Left lung (tissue), 10 donors: Measurements from ENCODE around the gene ZMPSTE24. TPM values are rescaled to one million over a fixed set of nuclear protein-coding genes. Genes with fewer than 3 reads are reported as not detected.
A peak's percentile ranks its signal among the peaks of the same experiment; 100 is the strongest.

ENCODE experiments used
- ATAC-seq: fragments of 200-7000 bp; cut with Tn5 transposase; one replicate; pipeline ENCODE4 v1.9.1; 2020; ENCODE audit warnings: moderate library complexity
- DNase-seq, 4 donors: peaks; one replicate each; pipeline ENCODE4 v3.0.0-alpha.2; 2013 to 2020
- H3K27ac ChIP-seq, 2 donors: fragments of 200-600 bp; sonication (generic) in 1 of 2; one replicate each; pipeline versions ENCODE4 v1.5.0 to v1.8.0; 2020 to 2021
- H3K27me3 ChIP-seq, 2 donors: fragments of 200-600 bp; sonication (generic) in 1 of 2; one replicate each; pipeline versions ENCODE4 v1.5.0 to v1.8.0; 2020 to 2021
- H3K36me3 ChIP-seq, 2 donors: fragments of 200-600 bp; sonication (generic) in 1 of 2; one replicate each; pipeline versions ENCODE4 v1.5.0 to v1.8.0; 2020 to 2021
- H3K4me1 ChIP-seq, 2 donors: fragments of 200-600 bp; one replicate each; pipeline ENCODE4 v1.8.0; 2021
- H3K4me3 ChIP-seq, 2 donors: fragments of 200-600 bp; sonication (generic) in 1 of 2; one replicate each; pipeline versions ENCODE4 v1.5.0 to v1.8.0; 2020 to 2021; ENCODE audit warnings: mild to moderate bottlenecking in 1 of 2
- H3K9me3 ChIP-seq, 2 donors: fragments of 200-600 bp; sonication (generic) in 1 of 2; one replicate each; pipeline versions ENCODE4 v1.5.0 to v1.8.0; 2020 to 2021
- intact Hi-C, 2 donors: fragments of 100-400 bp; cut with DNase I; formaldehyde crosslinking; loops; one replicate each; pipeline versions ENCODE4 v1.11.2 to v1.14.2; 2022
- polyA plus RNA-seq, 6 donors: library from polyadenylated mRNA; unstranded; fragments of 120-200 nt; gene quantifications; one replicate each; pipeline ENCODE4 v1.2.1, GENCODE V29; 2013; ENCODE audit not compliant: insufficient read length in 6 of 6
- total RNA-seq, 2 donors: library from RNA; stranded (reverse); fragmentation: NEBNext Ultra II Directional; extraction: Animal tissue kit (Norgen Biotek cat#: 25700); gene quantifications; one replicate each; pipeline ENCODE4 v1.2.1, GENCODE V29; 2021
- TF ChIP-seq, protein P1 (sequence below), 2 donors: fragments of 200-600 bp; sonication (generic) in 1 of 2; IDR thresholded peaks; one replicate each; pipeline versions ENCODE4 v1.5.0 to v1.8.0; 2021; ENCODE audit warnings: antibody characterized with exemption in 2 of 2
- donor health status: DM: no; HTN: yes; CAD: no.
- donor health status: DM: no; HTN: no; CAD: no.

The ZMPSTE24 gene
- total and polyA plus RNA-seq, 8 donors, result 38.7 to 57.2 (median 46.1) TPM

DNA sequence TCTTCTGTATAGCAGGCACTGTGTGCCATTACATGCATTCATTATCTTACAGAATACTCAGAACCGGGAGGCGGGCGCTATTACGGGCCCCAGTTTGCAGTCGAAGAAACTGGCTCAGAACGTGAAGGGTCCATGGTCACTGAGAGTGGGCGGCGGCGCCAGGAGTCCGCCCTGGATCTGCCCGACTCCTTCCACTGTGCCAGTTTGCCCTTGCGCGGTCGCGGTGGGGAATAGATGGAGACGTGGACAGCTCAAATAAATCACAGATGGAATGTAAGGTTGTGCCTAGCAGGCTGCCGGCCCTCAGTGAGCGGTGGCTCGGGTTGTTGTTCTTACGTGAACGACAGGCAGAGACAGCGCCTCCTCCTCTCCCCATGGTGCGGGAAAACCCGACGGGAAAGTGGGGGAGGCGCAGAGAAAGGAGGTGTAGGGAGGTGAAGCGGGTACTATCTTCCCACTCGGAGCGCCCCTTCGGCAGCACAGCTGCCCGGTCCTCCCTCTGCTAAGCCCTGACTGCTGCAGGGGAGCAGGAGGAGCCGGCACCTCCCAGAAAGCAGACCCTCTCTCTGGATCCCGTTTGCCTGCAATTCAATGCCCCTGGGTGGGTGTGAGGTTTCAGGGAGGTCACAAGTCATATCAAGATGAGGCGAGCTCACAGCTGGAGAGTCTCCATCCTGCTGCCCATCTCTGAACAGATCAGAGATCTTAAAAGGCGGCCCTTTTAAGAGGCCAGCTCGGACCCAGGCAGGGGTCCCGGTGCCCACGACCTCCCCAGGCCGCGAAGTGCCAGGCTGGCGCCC is 58.0 kb downstream of the ZMPSTE24 start:
- Histone ChIP-seq H3K4me1 (peaks cover 10 to 44% of the 10 kb centered on the region in 2 donors), H3K9me3 (no peaks in the 10 kb centered on the region), H3K4me3 (peak overlapping the region; percentile 27 to 44), H3K36me3 (no peaks in the 10 kb centered on the region), H3K27ac (no peak overlapping the region), H3K27me3 (peaks cover 18 to 66% of the 10 kb centered on the region in 2 donors)
- DNase-seq (peak in 2 of 4 donors; percentile 30 to 79), ATAC-seq (peak; percentile 26)
- intact Hi-C loops, result no loop called here
- TF ChIP-seq, protein P1, sequence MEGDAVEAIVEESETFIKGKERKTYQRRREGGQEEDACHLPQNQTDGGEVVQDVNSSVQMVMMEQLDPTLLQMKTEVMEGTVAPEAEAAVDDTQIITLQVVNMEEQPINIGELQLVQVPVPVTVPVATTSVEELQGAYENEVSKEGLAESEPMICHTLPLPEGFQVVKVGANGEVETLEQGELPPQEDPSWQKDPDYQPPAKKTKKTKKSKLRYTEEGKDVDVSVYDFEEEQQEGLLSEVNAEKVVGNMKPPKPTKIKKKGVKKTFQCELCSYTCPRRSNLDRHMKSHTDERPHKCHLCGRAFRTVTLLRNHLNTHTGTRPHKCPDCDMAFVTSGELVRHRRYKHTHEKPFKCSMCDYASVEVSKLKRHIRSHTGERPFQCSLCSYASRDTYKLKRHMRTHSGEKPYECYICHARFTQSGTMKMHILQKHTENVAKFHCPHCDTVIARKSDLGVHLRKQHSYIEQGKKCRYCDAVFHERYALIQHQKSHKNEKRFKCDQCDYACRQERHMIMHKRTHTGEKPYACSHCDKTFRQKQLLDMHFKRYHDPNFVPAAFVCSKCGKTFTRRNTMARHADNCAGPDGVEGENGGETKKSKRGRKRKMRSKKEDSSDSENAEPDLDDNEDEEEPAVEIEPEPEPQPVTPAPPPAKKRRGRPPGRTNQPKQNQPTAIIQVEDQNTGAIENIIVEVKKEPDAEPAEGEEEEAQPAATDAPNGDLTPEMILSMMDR (IDR thresholded peaks at IDR 0.05), result no peak

DNA sequence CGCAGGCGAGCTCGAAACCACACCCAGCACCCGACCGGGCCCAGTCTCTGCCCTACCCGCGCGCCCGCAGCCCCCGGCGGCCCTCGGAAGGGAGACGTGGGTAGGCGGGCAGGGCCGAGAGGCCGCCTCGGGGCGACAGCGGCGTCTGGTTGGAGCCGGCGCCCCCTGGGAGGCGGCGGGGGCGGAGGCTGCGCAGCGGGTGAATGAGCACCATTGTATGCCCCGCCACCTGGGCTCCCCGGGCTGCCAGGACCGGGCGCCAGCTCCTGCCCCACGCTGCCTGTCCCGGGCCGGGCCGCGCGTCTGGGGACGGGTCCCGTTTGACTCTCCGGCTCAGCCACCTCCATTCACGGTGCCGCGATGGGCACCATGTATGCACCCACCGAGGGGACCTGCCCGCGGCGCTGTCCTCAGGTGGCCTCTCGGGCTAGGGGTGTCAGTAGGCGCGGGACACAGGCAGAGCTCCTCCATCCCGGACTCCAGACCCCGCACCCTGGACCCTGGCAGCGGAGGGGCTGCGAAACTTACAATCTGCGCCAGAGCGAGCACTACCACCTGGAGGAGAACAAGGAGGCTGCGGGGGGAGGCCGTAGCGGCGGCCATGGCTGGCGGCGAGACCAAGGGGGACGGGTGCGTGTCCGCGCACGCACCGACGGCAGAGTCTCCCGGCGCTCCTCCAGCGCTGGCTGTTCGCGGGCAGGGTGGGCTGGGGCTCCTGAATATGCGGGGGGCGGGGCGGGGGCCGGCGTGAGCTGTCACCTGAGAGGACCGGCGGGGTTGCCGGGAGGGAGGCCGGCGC is 58.8 kb downstream of the ZMPSTE24 start, which contains the start of gene COL9A2:
Gene COL9A2, minus strand, starts transcription at position 692 of the 799 bp plus-strand sequence. Its CDS starts 89 bp downstream, at position 603.
- intact Hi-C loops, result no loop called here
- peak; percentile 50 for ATAC-seq

DNA sequence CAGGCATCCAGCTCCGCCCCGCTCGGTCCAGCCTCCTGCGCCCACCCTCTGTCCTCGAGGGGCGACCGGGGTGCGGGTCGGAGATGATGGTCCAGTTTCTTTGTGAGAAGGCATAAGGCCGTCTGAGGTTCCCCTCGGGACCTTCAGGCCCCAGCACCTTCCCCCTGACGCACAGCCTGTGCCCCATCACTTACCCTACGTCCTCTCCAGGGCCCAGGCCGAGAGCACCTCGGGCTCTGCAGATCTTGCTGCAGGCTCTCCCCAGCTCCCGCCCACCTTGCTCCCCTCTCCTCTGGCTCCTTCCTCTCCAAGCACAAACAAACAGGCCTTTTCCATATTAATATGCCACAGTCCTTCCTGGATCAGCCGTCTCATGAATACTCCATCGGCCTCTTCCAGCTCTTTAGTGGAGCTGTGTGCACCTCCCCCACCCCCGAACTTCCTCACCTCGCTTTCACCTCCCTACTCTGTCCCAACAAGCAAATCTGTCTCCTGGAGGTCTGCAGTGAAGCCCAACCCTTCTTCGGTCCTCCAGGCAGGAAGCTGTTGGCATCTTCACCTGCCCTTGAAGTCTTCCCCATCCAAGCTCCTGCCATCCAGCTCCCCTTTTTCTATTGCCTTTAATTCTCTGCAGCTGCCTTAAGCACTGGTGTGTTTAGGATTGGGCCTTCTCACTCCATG is 59.5 kb downstream of the ZMPSTE24 start:
- Histone ChIP-seq H3K4me3 (peak overlapping the region in 1 of 2 donors; percentile 44), H3K27me3 (peaks cover 21 to 66% of the 10 kb centered on the region in 2 donors), H3K9me3 (no peaks in the 10 kb centered on the region), H3K36me3 (no peaks in the 10 kb centered on the region), H3K4me1 (peaks cover 10 to 35% of the 10 kb centered on the region in 2 donors), H3K27ac (no peak overlapping the region)
- intact Hi-C loops, result no loop called here
- no peak for ATAC-seq
- DNase-seq, result no peak
- TF ChIP-seq, protein P1 (IDR thresholded peaks at IDR 0.05), result no peak

More for the DNA sequence above, 58.8 kb downstream of the ZMPSTE24 start, which contains the start of gene COL9A2:
- Histone ChIP-seq H3K27me3 (peaks cover 18 to 66% of the 10 kb centered on the region in 2 donors), H3K36me3 (no peaks in the 10 kb centered on the region), H3K9me3 (no peaks in the 10 kb centered on the region), H3K27ac (no peak within 1 kb of the TSS), H3K4me3 (peak within 1 kb of the TSS; percentile 27 to 44), H3K4me1 (peaks cover 10 to 42% of the 10 kb centered on the region in 2 donors)
- DNase-seq, result peak in 2 of 4 donors; percentile 65 to 87
- TF ChIP-seq, protein P1 (IDR thresholded peaks at IDR 0.05), result no peak

DNA sequence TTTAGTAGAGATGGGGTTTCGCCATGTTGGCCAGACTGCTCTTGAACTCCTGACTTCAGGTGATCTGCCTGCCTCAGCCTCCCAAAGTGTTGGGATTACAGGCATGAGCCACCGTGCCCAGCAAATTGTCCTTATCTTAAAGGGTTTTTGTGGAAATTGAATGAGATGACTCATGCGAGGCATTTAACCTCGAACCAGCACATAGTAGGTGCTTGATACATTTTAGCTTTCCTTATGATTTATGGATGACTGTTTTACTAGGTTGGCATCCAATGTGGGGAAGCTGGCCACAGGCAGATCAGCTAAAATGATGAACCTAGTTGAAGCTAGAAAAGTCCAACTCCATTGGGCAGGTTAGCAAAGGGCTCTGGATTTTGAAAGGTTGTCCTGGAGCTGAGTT is 60.4 kb downstream of the ZMPSTE24 start:
- H3K4me1 ChIP-seq, result peaks cover 10 to 30% of the 10 kb centered on the region in 2 donors
- no peak overlapping the region for H3K4me3 ChIP-seq
- TF ChIP-seq, protein P1 (IDR thresholded peaks at IDR 0.05), result no peak
- DNase-seq (no peak), ATAC-seq (no peak)
- H3K27ac ChIP-seq, result no peak overlapping the region
- H3K9me3 ChIP-seq, result no peaks in the 10 kb centered on the region
- peaks cover 21 to 66% of the 10 kb centered on the region in 2 donors for H3K27me3 ChIP-seq
- H3K36me3 ChIP-seq, result no peaks in the 10 kb centered on the region
- intact Hi-C loops, result no loop called here
